Ovary (tissue), 10 donors: ENCODE measurements around the gene C1orf74. TPM values are rescaled to one million over a fixed set of nuclear protein-coding genes. Genes with fewer than 3 reads are reported as not detected.

Source experiments
- DNase-seq, 5 donors: peaks; one replicate each; pipeline ENCODE4 v3.0.0-alpha.2; 2019 to 2020
- H3K27ac ChIP-seq, 2 donors: fragments of 200-600 bp; one replicate each; pipeline versions ENCODE4 v1.5.1 to v1.8.0; 2019 to 2022
- H3K27me3 ChIP-seq: fragments of 200-600 bp; one replicate; pipeline ENCODE4 v1.8.0; 2022
- H3K36me3 ChIP-seq: fragments of 200-600 bp; sonication (generic); one replicate; pipeline ENCODE4 v1.5.1; 2019
- H3K4me1 ChIP-seq: one replicate; pipeline ENCODE4 v1.8.1; 2013; ENCODE audit warnings: mild to moderate bottlenecking, moderate library complexity; ENCODE audit not compliant: insufficient read depth
- H3K4me3 ChIP-seq: fragments of 200-600 bp; sonication (generic); one replicate; pipeline ENCODE4 v1.5.1; 2017
- H3K9me3 ChIP-seq, 2 donors: fragments of 200-600 bp in 1 of 2; sonication (generic) in 1 of 2; one replicate each; pipeline versions ENCODE4 v1.5.1 to v1.8.1; 2013 to 2019; ENCODE audit warnings: mild to moderate bottlenecking in 1 of 2, moderate library complexity in 1 of 2
- CTCF ChIP-seq, 3 donors: fragments of 450-650 bp in 2 of 3; fragments of 200-600 bp in 1 of 3; IDR thresholded peaks; one replicate each; pipeline versions ENCODE4 v1.5.1 to v1.8.0; 2016 to 2022; ENCODE audit warnings: antibody characterized with exemption in 3 of 3, mild to moderate bottlenecking in 1 of 3
- EP300 ChIP-seq: sonication (generic); formaldehyde crosslinking; IDR thresholded peaks from one replicate; pipeline ENCODE4 v1.6.1; 2017; ENCODE audit warnings: antibody characterized with exemption
- POLR2A ChIP-seq: fragments of 450-650 bp; IDR thresholded peaks from one replicate; pipeline ENCODE4 v1.6.1; 2017; ENCODE audit warnings: antibody characterized with exemption, mild to moderate bottlenecking, moderate library complexity
- WGBS, 3 donors: extraction: QIAGEN DNeasy Blood & Tissue Kit in 1 of 3; methylation state at CpG; one replicate each; pipeline versions ENCODE4 v1.1.5 to v1.1.7; 2013 to 2017; 5-methylcytosine and 5-hydroxymethylcytosine counted together
- intact Hi-C, 4 donors: fragments of 100-400 bp; cut with DNase I; formaldehyde crosslinking; loops; one replicate each; pipeline versions ENCODE4 v1.11.0 to v1.15.1; 2022 to 2023
- long read RNA-seq, 3 donors: library from polyadenylated mRNA in 2 of 3; unstranded in 2 of 3; transcript quantifications; one replicate each; pipeline ENCODE4 v2.0.0 and lab custom pipeline, GENCODE V29; 2021 to 2026
- polyA plus RNA-seq, 2 donors: library from polyadenylated mRNA; stranded (reverse); fragments of 200-250 nt in 1 of 2; fragments of 350-450 nt in 1 of 2; fragmentation: Illumina TruSeq in 1 of 2; extraction: RNeasy Lipid Tissue Mini Kit (QIAGEN cat#74804) in 1 of 2; gene quantifications; one replicate each; pipeline ENCODE4 v1.2.3, GENCODE V29; 2013 to 2014
- total RNA-seq, 7 donors: library from RNA; depleted of rRNA in 2 of 7; stranded (reverse); fragments of >200 nt in 2 of 7; fragmentation: NEBNext Ultra II Directional in 3 of 7; extraction: Animal tissue kit (Norgen Biotek cat#: 25700) in 3 of 7; gene quantifications; one replicate each; pipeline versions ENCODE4 v1.1.0 to v1.2.4, GENCODE V29; 2016 to 2023
- donor health status: DM: no; HTN: no; CAD: no; lungs with moderate emphysema.
- donor health status: DM: no; HTN: no; CAD: no.
- donor health status: Bipolar disorder and iron deficiency.
- donor health status: DM: yes; HTN: yes; CAD: no.
- donor health status: DM: no; HTN: no; CAD: no.
- donor health status: DM: yes; HTN: yes; CAD: no.

C1orf74 gene
- total RNA-seq (1 to 10 TPM in 5 of 7 donors, under 1 TPM in 2; 0.83 to 1.6 (median 1.4) TPM), polyA plus RNA-seq (1 to 10 TPM in 1 of 2 donors, under 1 TPM in 1; 0.62 to 2.5 TPM)
- long read RNA-seq, donor 1, full-length matches to known transcripts, result 10 of 10 reads
- long read RNA-seq, donor 1, partial matches to known transcripts, result 0 of 10 reads
- long read RNA-seq, donor 1, other reads (novel, unspliced or antisense), result 0 of 10 reads
- long read RNA-seq, donor 2, full-length matches to known transcripts, result 2 of 2 reads
- long read RNA-seq, donor 2, partial matches to known transcripts, result 0 of 2 reads
- long read RNA-seq, donor 2, other reads (novel, unspliced or antisense), result 0 of 2 reads
- long read RNA-seq, donor 3, full-length matches to known transcripts, result 3 of 3 reads
- long read RNA-seq, donor 3, partial matches to known transcripts, result 0 of 3 reads
- long read RNA-seq, donor 3, other reads (novel, unspliced or antisense), result 0 of 3 reads

GRCh38 chr1:209784265-209785169 lies at the start of gene C1orf74:
Gene C1orf74 (minus strand): TSS chr1:209784559. CDS start chr1:209783634, 925 bp downstream.
- TF ChIP-seq POLR2A (peak; percentile 83), EP300 (peak; percentile 29), CTCF (IDR thresholded peaks at IDR 0.05) (no peak)
- H3K9me3 ChIP-seq, result no peaks in the 10 kb centered on the region
- intact Hi-C loops, result no loop called here
- WGBS, 3 donors, result 3 to 4% (median 3%) methylated on average over 48 of the region's 48 CpGs
- peak within 1 kb of the TSS; percentile 51 for H3K4me3 ChIP-seq
- H3K4me1 ChIP-seq, result peaks cover 5% of the 10 kb centered on the region
- no peaks in the 10 kb centered on the region for H3K27me3 ChIP-seq
- H3K36me3 ChIP-seq, result no peaks in the 10 kb centered on the region
- DNase-seq, result peak; percentile 99 to 100 (median 100)
- peak within 1 kb of the TSS; percentile 32 to 67 for H3K27ac ChIP-seq

GRCh38 chr1:209831615-209832014 lies 47.3 kb upstream of the C1orf74 start:
- intact Hi-C loops, result loop anchor here in 1 of 4 donors (10.0 kb wide), 1 partner anchor 257 kb away; no protein-coding TSS in a partner anchor
- TF ChIP-seq EP300 (no peak), POLR2A (no peak), CTCF (IDR thresholded peaks at IDR 0.05) (no peak)
- Histone ChIP-seq H3K9me3 (no peaks in the 10 kb centered on the region), H3K4me3 (no peak overlapping the region), H3K4me1 (peaks cover 2% of the 10 kb centered on the region), H3K27ac (no peak overlapping the region), H3K36me3 (no peaks in the 10 kb centered on the region), H3K27me3 (no peaks in the 10 kb centered on the region)
- 90 to 97% (median 95%) methylated on average over 1 of the region's 1 CpG for WGBS, 3 donors
- no peak for DNase-seq

- no peak for DNase-seq
- intact Hi-C loops, result loop anchor here in 1 of 4 donors (10.0 kb wide), 1 partner anchor 256 kb away; no protein-coding TSS in a partner anchor
- Histone ChIP-seq H3K27me3 (no peaks in the 10 kb centered on the region), H3K4me1 (peaks cover 2% of the 10 kb centered on the region), H3K4me3 (no peak overlapping the region), H3K36me3 (no peaks in the 10 kb centered on the region), H3K27ac (no peak overlapping the region), H3K9me3 (no peaks in the 10 kb centered on the region)
- no peak for TF ChIP-seq POLR2A
- no peak for TF ChIP-seq CTCF (IDR thresholded peaks at IDR 0.05)
- WGBS, 3 donors, result 89 to 95% (median 94%) methylated on average over 3 of the region's 3 CpGs
Observed at GRCh38 chr1:209830722-209831121, 46.4 kb upstream of the C1orf74 start.

- intact Hi-C loops, result loop anchor here in 1 of 4 donors (10.0 kb wide), 1 partner anchor 255 kb away; no protein-coding TSS in a partner anchor
- Histone ChIP-seq H3K4me3 (no peak overlapping the region), H3K36me3 (no peaks in the 10 kb centered on the region), H3K9me3 (no peaks in the 10 kb centered on the region), H3K4me1 (peaks cover 2% of the 10 kb centered on the region), H3K27ac (no peak overlapping the region), H3K27me3 (no peaks in the 10 kb centered on the region)
- TF ChIP-seq EP300 (no peak), CTCF (IDR thresholded peaks at IDR 0.05) (no peak), POLR2A (no peak)
- WGBS, 3 donors, result 77 to 79% (median 78%) methylated on average over 2 of the region's 2 CpGs
- no peak for DNase-seq
Observed at GRCh38 chr1:209829716-209830115, 45.4 kb upstream of the C1orf74 start.
